HT1080 (cell line): Measurements from ENCODE around the gene ATCAY. TPM values are rescaled to one million over a fixed set of nuclear protein-coding genes. Genes with fewer than 3 reads are reported as not detected.

Experiments
- DNase-seq: peaks from one replicate; pipeline ENCODE4 v3.0.0-alpha.2; 2015; ENCODE audit warnings: low read depth
- small RNA-seq: library from RNA; depleted of rRNA; stranded (forward); fragments of <200 nt; gene quantifications from one replicate; pipeline ENCODE3, GENCODE V24; 2014
- total RNA-seq: library from RNA; depleted of rRNA; stranded (reverse); fragments of >200 nt; shearing (Covaris generic); gene quantifications from 2 replicates; pipeline ENCODE4 v1.2.3, GENCODE V29; 2014; rRNA removed

ATCAY gene
- total RNA-seq, 1 experiment from 2014 or later = not detected

- peak; percentile 97 for DNase-seq
Measured at GRCh38 chr19:3968556-3969434, 88.3 kb downstream of the ATCAY start.

- peak; percentile 87 for DNase-seq
Measured at GRCh38 chr19:3969435-3970312, 89.2 kb downstream of the ATCAY start.

GRCh38 chr19:3970313-3970807, 89.9 kb downstream of the ATCAY start:
- no peak for DNase-seq

GRCh38 chr19:3970808-3971598, 90.5 kb downstream of the ATCAY start, which contains the start of gene DAPK3:
Gene DAPK3, minus strand, starts transcription at chr19:3971099. Its CDS starts 1,364 bp downstream, at chr19:3969735.
- DNase-seq = peak; percentile 93

GRCh38 chr19:3975144-3975543, 94.7 kb downstream of the ATCAY start:
- DNase-seq = no peak

- no peak for DNase-seq
Measured at GRCh38 chr19:3975637-3976087, 95.2 kb downstream of the ATCAY start.

GRCh38 chr19:3976495-3977241, 96.2 kb downstream of the ATCAY start:
- DNase-seq = no peak

Small RNA genes lying within 50 kb of the gene (small RNA-seq; reads per million reads assigned to genes)
- gene RN7SL202P = not detected

Other genes with a start within 250 kb of the ATCAY start
- 8.9 and 15.5 TPM in 2 replicates for gene PIP5K1C, start 180.2 kb upstream of the ATCAY start, total RNA-seq
- gene TJP3, start 172.3 kb upstream of the ATCAY start, total RNA-seq = 0.03 TPM in 1 of 2 replicates, not detected in the other
- 16.9 and 19.3 TPM in 2 replicates for gene APBA3, start 119.0 kb upstream of the ATCAY start, total RNA-seq
- 50.0 and 107 TPM in 2 replicates for gene MRPL54, start 118.0 kb upstream of the ATCAY start, total RNA-seq
- gene RAX2, start 108.5 kb upstream of the ATCAY start, total RNA-seq = not detected in 2 replicates
- gene MATK, start 94.3 kb upstream of the ATCAY start, total RNA-seq = not detected in 2 replicates
- not detected in 2 replicates for gene ZFR2, start 11.6 kb upstream of the ATCAY start, total RNA-seq
- gene NMRK2, start 52.4 kb downstream of the ATCAY start, total RNA-seq = not detected in 2 replicates
- gene DAPK3, start 90.4 kb downstream of the ATCAY start, total RNA-seq = 46.8 and 54.7 TPM in 2 replicates
- 1,252 and 1,397 TPM in 2 replicates for gene EEF2, start 104.8 kb downstream of the ATCAY start, total RNA-seq
- 15.1 and 20.0 TPM in 2 replicates for gene PIAS4, start 127.1 kb downstream of the ATCAY start, total RNA-seq
- 8.8 and 17.2 TPM in 2 replicates for gene ZBTB7A, start 186.2 kb downstream of the ATCAY start, total RNA-seq
- 105 and 124 TPM in 2 replicates for gene MAP2K2, start 243.4 kb downstream of the ATCAY start, total RNA-seq